M059J (cell line): Measurements from ENCODE around the gene ITGB3. TPM values are rescaled to one million over a fixed set of nuclear protein-coding genes. Genes with fewer than 3 reads are reported as not detected.
"Not testable (repeated sequence)": the region's sequence is repeated elsewhere in the genome, so short reads cannot be mapped to it uniquely, and the experiment has no call there.

Experiments
- DNase-seq: peaks from one replicate; pipeline ENCODE4 v3.0.0-alpha.2; 2012; ENCODE audit warnings: low read depth
- total RNA-seq: library from RNA; depleted of rRNA; stranded (reverse); fragments of >200 nt; shearing (Covaris generic); gene quantifications from 2 replicates; pipeline ENCODE4 v1.2.3, GENCODE V29; 2014; rRNA removed

Gene ITGB3
- 0.94 and 3.1 TPM in 2 replicates for total RNA-seq

GRCh38 chr17:47253541-47254402 is at the start of gene ITGB3:
Gene ITGB3, plus strand, starts transcription at chr17:47253827. Its CDS starts 35 bp downstream, at chr17:47253862.
- DNase-seq: peak; percentile 76

- peak; percentile 77 for DNase-seq
Observed at GRCh38 chr17:47203984-47204721, 49.5 kb upstream of the ITGB3 start.

GRCh38 chr17:47204722-47205418 is 48.8 kb upstream of the ITGB3 start:
- DNase-seq: peak; percentile 85

- peak; percentile 94 for DNase-seq
Observed at GRCh38 chr17:47205419-47205963, 48.1 kb upstream of the ITGB3 start.

- no peak for DNase-seq
Observed at GRCh38 chr17:47207143-47208067, 46.2 kb upstream of the ITGB3 start.

GRCh38 chr17:47208744-47209488 is 44.7 kb upstream of the ITGB3 start, which contains the start of gene MYL4:
Gene MYL4, plus strand, starts transcription at chr17:47209348. Its CDS starts 75 bp downstream, at chr17:47209423.
- no peak for DNase-seq

GRCh38 chr17:47209499-47209898 is 44.1 kb upstream of the ITGB3 start:
- no peak for DNase-seq

- no peak for DNase-seq
Observed at GRCh38 chr17:47210105-47210504, 43.5 kb upstream of the ITGB3 start.

- DNase-seq: no peak
Observed at GRCh38 chr17:47210779-47211178, 42.8 kb upstream of the ITGB3 start.

GRCh38 chr17:47212458-47212857 is 41.2 kb upstream of the ITGB3 start:
- no peak for DNase-seq

GRCh38 chr17:47213540-47213939 is 40.1 kb upstream of the ITGB3 start:
- no peak for DNase-seq

- no peak for DNase-seq
Observed at GRCh38 chr17:47214931-47215330, 38.7 kb upstream of the ITGB3 start.

- DNase-seq: not testable (repeated sequence)
Observed at GRCh38 chr17:47216821-47217220, 36.8 kb upstream of the ITGB3 start.

GRCh38 chr17:47217279-47217678 is 36.3 kb upstream of the ITGB3 start:
- not testable (repeated sequence) for DNase-seq

GRCh38 chr17:47218896-47219430 is 34.7 kb upstream of the ITGB3 start:
- DNase-seq: no peak

- no peak for DNase-seq
Observed at GRCh38 chr17:47219621-47220475, 33.8 kb upstream of the ITGB3 start.

GRCh38 chr17:47220531-47220999 is 33.1 kb upstream of the ITGB3 start:
- DNase-seq: no peak

- DNase-seq: no peak
Observed at GRCh38 chr17:47221154-47221553, 32.5 kb upstream of the ITGB3 start.

- DNase-seq: no peak
Observed at GRCh38 chr17:47222047-47222446, 31.6 kb upstream of the ITGB3 start.
